GM06990 (cell line): Measurements from ENCODE around the gene ADARB2.
A peak's percentile ranks its signal among the peaks of the same experiment; 100 is the strongest.

Source experiments
- DNase-seq: peaks from one replicate; pipeline ENCODE4 v3.0.0-alpha.2; 2011; ENCODE audit not compliant: insufficient read length; ENCODE audit errors: extremely low read depth
- H3K27me3 ChIP-seq: replicated peaks from 2 replicates; pipeline ENCODE4 v1.6.0; 2011; ENCODE audit warnings: low read length; ENCODE audit not compliant: control insufficient read depth, insufficient read depth
- H3K36me3 ChIP-seq: 2 replicates; pipeline ENCODE4 v1.5.1; 2011; ENCODE audit warnings: low read length; ENCODE audit not compliant: control insufficient read depth, insufficient read depth
- H3K4me3 ChIP-seq: replicated peaks from 2 replicates; pipeline ENCODE4 v1.5.1; 2011; ENCODE audit warnings: low read depth, mild to moderate bottlenecking, control low read depth, low read length
- CTCF ChIP-seq: IDR thresholded peaks from 2 replicates; pipeline ENCODE4 v1.5.1; 2011; ENCODE audit warnings: low read length, control low read depth, mild to moderate bottlenecking, inconsistent platforms; ENCODE audit not compliant: insufficient read depth, poor library complexity, severe bottlenecking

Gene ADARB2

DNA sequence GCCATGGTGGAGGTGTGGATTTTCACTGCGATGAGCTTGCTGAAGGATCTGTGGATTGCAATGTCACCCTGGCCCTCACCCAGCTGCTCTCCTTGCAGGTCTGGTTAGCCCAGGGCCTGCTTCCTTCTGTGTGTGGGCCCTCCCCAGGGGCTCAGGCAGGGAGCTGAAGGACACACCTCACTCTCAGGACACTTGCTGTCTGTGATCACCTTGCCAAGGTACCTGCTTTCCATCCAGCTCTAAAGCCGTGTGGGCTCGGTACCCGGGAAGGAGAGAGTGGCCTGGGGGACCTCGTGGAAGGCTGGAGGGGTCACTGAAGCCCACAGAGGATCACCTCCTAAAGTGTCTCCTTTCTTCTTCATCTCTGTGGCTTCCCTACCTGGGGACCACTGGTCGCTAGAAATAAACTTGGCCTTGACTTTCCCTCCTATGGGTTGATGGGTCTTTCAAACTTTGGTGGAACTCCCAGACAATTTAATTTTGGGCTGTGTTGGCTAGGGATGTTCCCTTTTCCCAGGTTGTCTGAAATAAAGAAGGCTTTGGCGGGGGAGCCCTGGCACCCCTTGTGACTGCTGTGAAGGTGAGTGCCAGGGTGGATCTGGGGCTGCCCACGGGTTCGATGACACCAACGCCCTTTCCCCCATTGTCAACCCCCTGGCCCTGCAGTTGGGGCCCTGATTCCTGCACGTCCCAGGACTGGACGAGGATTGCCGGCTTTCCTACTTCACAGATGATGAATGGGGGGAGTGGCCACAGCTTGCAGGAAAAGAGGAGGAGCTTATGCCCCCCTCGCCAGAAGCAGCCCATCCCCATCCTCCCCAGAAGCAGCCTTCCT lies 331.0 kb downstream of the ADARB2 start:
- DNase-seq: no peak
- H3K27me3 ChIP-seq: no peaks in the 10 kb centered on the region
- no peaks in the 10 kb centered on the region for H3K36me3 ChIP-seq
- H3K4me3 ChIP-seq: no peak overlapping the region
- TF ChIP-seq CTCF: no peak

DNA sequence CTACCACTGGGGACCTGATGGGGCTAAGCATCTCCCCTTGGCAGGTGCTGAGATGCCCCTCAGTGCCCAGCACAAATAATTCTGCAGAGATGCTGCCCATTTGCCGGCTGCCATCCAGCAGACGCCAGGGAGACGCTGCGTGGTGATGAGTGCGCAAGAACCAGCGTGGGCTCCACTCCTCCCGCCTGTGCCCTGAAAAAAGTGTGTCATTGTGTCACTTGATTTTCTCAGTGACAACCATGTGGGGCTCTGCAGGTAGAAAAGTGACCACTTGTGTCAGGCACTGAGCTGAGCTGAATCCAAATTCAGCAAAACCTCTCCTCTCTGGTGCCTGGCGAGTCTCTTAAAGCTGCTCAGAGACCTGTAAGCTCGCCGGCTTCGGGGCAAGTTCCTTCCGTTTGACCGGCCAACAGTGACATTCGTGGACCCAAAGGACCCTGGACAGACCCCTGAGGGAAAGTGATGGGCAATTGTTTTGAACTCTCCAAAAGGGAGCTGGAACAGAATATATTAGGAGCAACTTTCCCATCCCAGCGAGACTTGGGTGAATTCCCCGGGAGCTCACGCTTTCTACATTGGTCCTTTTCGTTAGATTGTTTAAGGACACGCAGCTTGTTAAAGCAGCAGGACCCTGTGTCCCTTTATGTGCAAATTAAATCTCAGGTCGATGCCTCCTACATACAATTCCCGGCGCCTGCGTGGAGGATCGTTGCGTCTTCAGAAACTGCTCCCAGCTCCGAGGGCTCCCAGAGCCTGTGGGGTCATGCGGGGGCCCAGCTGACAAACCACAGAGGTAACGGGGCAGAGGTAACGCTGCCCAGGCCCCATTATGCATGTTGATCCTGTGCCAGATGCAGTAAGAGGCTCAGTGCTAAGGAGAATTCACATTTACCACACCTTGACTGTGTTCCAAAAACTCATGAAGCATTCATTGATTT lies 332.7 kb downstream of the ADARB2 start:
- Histone ChIP-seq H3K27me3 (no peaks in the 10 kb centered on the region), H3K4me3 (no peak overlapping the region), H3K36me3 (no peaks in the 10 kb centered on the region)
- no peak for DNase-seq
- TF ChIP-seq CTCF: no peak

GRCh38 chr10:1403508-1404322 lies 333.6 kb downstream of the ADARB2 start:
- TF ChIP-seq CTCF: peak; percentile 30
- Histone ChIP-seq H3K27me3 (no peaks in the 10 kb centered on the region), H3K36me3 (no peaks in the 10 kb centered on the region), H3K4me3 (no peak overlapping the region)
- no peak for DNase-seq

DNA sequence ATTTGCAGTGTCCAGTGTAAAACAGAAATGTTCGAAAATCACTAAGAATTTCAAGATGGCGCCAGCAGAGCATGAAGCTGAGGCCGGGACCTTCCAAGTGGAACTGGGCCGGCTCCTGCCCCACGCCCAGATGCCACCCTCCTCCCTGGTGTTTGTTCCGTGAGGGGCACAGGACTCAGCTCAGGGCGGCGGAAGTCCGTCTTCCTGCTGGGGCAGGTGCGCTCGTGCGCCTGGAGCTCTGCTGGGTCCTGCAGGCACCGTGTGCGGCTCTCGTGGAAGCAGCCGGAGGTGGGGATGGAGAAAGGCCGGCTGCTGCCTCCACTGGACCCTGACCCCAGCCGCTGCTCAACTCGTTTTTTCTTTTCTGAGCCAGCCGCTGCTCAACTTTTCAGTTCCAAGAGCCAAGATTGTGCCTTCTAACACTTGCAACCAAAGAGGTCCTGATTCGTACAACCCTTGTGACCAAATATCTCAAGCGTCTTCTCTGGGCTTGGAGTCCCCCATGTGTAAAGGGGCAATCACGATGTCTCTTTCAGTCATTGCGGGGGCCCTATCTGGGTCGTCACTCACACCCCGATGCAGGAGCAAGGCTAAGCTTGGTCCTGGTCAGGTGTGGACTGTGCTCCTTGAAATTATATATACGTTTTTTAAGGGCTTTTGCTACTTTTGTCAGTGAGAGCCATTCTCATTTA lies 334.4 kb downstream of the ADARB2 start:
- no peak for DNase-seq
- no peaks in the 10 kb centered on the region for H3K27me3 ChIP-seq
- H3K36me3 ChIP-seq: no peaks in the 10 kb centered on the region
- no peak overlapping the region for H3K4me3 ChIP-seq
- TF ChIP-seq CTCF: no peak
